NCI-H774 (cell line): Measurements from ENCODE around the gene LIN54.
"Not testable (repeated sequence)": the region's sequence is repeated elsewhere in the genome, so short reads cannot be mapped to it uniquely, and the experiment has no call there.

ENCODE experiments used
- DNase-seq: peaks from one replicate; lab custom pipeline; 2025; lab: John Stamatoyannopoulos, UW

Gene LIN54

DNA sequence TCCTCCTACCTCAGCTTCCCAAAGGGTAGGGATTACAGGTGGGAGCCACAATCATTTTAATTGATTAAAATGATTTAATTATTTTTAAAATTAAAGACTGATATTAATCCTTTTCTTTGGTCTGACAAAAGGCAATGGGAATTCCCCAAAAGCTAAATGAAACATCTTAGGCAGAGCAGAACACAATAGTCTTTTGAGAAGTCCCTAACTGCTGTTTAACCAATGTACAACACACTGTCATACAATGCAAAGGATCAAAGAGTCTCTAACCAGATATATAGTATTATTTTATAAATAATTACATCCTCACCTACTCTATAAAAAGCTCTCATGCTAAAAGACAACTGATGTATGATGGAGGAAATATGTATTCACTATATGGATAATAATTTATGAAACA lies 63.1 kb downstream of the LIN54 start:
- DNase-seq = no peak

DNA sequence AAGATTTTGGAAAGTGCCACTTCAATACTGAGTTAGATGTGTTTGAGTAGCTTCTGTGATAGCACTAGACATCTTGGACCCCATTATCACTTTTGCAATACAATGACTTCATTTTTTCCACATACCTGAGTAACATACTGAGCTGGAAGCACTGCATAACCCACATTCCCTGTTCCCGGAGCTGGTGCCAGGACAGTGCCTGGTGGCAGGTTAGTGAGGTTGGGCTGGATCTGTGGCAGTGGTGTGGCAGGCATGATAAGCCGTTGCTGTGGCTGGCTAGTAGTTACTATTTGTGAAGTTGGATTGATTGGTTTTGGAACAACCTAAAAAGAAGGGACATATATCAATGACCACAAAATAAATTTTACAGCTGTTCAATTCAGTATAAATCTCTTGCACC lies 71.2 kb downstream of the LIN54 start:
- no peak for DNase-seq

DNA sequence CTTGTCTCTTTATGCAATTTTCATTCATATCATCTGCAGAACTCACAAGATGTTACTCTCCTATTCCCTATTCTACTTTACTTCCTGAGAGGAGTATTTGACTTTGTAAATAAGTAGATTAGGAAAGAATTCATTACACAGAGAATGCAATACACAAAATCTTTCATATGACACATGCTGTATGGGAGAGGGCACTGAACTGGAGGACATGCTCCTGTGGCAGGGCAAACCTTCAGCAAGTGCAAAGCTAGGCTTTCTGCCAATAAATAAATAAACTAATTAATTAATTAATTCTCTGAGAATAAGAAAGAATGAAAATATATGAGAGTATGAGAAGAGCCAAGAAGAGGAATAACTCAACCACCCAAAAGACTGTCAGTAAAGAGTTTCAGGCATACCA lies 76.2 kb downstream of the LIN54 start:
- DNase-seq = no peak

DNA sequence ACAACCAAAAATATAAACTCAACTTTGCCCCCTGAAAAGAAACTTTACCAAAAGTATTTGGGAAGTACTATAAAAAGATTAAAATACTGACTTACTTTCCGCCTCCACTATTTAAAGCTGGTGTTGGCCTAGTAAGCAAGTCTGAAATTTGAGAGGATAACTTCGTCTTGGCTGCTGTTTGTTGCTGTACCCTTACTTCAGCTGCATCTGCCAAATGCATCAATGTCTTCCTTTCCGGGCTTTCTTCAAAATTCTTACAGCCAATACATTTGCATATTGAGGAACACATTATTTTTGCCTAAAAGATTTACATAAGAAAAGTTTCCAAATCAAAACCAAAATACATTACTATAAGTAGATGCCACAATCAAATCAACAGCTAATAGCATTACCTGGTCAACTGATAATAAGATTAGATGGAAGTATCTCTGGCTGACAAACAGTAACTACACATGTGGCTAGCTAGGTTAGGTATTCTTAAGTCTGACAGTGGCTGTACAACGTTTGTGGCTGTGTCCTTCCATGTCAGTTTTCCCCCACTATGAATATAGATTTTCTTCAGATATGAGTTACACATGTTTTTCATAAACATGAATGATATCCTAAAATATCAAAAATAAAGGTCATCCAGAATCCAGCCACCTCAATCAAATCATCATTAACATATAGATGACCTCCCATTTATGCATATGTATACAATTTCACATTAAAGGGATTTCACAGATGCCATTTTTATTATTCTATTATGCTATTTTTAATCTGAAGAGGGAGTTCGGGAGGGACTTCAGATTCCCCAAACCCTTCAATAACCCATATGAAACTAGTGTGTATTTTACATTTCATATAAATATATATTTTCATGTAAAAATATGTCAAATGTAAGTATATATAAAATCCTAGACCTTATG lies 79.5 kb downstream of the LIN54 start:
- no peak for DNase-seq

- no peak for DNase-seq
Observed at GRCh38 chr4:82921795-82922194, 88.8 kb downstream of the LIN54 start.

DNA sequence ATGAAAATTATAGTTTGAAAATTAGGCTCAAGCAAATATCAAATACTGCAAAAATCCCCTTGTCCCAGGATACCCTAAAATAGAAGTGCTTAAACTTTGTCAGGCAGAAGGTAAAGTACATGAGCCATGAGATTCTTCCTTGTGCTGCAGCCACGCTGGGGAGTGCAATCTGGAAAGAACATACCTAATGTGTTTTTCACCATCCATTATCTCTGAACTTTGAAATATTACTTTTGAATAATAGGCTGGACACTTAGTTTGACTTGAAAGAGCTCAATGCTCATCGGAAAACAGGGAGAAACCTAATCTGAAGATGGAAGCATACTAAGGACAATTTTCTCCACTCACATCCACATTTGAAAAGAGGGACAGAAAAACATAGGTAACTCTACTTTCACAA lies 91.2 kb downstream of the LIN54 start:
- DNase-seq = no peak

DNA sequence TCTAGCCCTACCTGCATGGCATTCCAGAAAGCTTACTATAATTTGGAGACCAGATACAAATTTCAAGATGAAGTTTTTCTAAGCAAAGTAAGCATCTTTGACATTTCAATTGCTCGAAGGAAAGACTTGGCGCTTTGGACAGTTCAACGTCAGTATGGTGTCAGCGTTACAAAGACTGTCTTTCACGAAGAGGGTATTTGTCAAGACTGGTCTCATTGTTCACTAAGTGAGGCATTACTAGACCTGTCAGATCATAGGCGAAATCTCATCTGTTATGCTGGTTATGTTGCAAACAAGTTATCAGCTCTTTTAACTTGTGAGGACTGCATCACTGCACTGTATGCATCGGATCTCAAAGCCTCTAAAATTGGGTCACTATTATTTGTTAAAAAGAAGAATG lies 92.5 kb downstream of the LIN54 start:
- no peak for DNase-seq

DNA sequence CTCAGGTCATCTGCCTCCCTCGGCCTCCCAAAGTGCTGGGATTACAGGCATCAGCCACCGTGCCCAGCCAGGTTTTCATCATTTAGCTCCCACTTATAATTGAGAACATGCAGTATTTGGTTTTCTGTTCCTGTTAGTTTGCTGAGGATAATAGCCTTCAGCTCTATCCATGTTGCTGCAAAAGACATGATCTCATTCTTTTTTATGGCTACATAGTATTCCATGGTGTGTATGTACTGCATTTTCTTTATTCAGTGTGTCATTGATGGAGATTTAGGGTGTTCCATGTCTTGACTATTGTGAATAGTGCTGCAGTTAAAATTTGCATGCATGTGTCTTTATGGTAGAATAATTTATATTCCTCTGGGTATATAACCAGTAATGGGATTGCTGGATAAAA lies 96.7 kb downstream of the LIN54 start:
- not testable (repeated sequence) for DNase-seq

- DNase-seq = no peak
Observed at GRCh38 chr4:82913305-82913704, 97.3 kb downstream of the LIN54 start.

GRCh38 chr4:82909326-82909725 lies 101.3 kb downstream of the LIN54 start:
- DNase-seq = no peak

GRCh38 chr4:82906469-82906868 lies 104.2 kb downstream of the LIN54 start:
- no peak for DNase-seq

DNA sequence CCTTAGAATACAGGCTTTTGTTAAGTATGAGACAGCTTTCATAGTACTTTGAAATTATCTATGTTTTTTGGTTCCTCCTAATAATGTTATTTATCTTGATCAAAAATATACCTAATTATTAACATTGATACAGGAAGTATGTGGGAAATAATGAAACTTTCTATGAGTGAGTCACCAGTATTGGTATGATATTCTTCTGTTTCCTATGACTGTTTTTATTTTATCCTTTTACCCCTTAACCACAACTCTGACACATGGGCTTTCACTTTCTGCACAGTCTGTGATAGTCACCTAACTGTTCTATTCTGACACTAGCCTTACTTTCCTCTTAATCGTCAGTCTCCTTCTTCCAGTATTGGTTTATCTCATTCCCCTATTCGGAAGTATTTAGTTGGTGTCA lies 105.4 kb downstream of the LIN54 start:
- no peak for DNase-seq

DNA sequence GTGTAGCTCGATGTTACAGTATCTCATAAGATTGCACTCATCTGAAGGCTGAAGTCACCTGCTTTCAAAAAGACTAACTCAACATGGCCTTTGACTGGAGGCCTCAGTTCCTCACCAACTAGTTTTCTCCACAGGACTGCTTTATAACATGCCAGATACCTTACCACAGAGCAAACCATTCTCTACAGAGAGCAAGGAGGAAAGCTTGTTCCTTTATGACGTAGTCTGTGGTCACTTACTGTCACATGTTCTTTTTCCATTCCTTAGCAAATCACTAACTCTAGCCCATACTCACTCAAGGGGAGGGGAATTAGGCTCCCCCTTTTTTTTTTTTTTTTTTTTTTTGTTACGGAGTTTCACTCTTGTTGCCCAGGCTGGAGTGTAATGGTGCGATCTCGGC lies 106.9 kb downstream of the LIN54 start:
- DNase-seq = no peak

DNA sequence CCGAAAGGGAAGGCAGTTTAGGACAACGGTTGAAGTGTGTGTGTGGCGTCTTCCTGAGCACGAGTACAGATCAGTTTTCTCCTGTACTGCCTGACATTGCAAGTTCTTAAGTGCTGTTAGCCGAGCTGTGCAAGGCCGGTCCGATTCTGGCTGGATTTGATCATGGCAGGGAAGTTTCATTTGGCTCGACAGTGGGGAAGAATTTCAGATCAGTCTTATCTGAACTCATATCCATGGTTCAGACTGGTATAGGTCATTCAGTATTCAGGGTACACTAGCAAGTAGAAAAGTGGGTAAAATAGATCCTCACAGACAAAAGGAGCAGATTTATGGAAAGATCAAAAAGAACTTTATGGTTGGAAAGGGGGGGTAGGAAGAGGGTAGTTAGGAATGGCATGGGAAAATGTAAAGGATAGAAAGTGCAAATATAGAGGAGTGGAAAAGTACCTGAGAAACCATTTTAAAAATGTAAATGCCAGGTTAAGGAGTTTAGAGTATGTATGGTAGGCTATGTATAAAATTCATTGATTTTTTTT lies 109.4 kb downstream of the LIN54 start:
- DNase-seq = no peak

GRCh38 chr4:82900411-82901182 lies 110.0 kb downstream of the LIN54 start, which contains the start of gene THAP9:
TSS of gene THAP9 (plus strand) at chr4:82900735. CDS start at chr4:82900803, 68 bp downstream.
- peak; percentile 90 for DNase-seq

DNA sequence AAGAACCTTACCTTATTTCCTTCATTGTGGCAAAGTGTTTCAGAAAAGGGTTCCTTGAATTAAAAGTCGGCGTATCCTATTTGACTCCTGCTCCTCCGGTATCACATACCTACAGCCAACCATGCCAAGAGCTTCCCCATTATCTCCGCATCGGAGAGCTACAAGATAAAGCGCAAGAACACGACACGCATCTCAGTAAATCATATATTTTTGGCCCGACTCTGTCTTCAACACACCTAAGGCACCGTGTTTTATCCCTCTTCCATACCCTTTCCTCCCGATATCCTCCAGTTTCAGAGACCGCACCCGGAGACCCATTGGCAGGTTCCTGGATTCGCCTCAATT lies 110.6 kb downstream of the LIN54 start:
- peak; percentile 12 for DNase-seq

DNA sequence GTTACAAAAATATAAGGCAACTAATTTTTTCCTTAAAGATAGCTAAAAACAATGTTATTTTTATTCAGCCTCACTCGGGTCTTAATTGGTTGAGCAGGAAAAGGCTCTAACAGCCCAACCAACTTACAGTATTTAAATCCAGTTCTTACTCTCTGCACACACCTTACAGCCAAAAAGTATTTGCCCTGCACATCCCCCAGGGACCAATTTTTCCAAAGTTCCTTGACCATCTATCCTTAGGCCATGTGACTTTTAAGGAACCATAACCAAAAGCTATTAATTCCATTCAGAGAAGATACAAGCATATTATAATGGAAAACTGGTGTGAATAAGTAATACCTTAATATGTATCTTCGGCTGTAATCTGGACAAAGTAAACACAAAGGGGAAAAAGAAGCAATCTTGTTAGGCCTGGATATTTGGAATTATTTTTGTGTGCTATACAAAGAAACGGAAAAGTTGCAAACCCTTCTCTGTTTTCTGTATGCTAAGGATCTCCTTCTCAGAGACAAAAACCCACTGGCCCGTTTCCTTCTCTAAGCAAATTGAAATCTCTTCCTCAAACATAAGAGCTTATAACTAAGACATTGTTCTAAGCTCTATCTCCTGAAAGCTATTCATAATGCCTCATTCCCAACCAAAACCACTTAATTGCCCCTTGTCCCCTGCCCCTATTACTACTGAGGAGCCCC lies 111.1 kb downstream of the LIN54 start:
- DNase-seq = no peak

GRCh38 chr4:82898322-82899243 lies 112.0 kb downstream of the LIN54 start:
- DNase-seq = no peak

DNA sequence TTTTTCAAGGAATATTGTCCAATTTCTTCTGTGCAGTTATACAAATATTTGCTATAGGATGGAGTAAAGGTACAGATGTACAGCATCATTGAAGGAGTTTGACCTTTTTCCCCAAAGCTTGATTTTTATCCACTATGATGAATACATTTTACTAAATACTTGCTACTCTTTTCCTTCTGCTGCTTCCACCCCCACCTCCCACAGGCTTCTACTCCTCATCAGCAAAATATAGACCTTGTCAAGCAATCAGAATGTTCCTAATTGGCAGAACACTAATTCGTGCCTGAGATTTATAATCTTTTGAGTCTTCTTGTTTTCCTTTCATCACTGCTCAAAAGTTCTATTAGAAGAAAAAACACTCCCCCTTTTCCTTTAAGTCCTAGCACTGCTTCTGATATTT lies 113.9 kb downstream of the LIN54 start:
- no peak for DNase-seq

DNA sequence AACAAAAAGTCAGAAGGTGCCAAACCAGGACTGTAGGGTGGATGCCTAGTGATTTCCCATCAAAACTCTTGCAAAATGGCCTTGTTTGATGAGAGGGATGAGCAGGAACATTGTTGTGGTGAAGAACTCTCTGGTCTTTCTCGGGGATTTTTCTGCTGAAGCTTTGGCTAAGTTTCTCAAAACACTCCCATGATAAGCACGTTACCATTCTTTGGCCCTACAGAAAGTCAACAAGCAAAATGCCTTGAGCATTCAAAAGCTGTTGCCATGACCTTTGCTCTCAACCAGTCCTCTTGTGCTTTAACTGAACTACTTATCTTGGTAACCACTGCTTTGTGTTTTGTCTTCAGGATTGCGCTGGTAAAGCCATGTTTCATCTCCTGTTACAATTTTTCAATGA lies 116.7 kb downstream of the LIN54 start:
- DNase-seq = no peak

- no peak for DNase-seq
Observed at GRCh38 chr4:82892467-82892802, 118.2 kb downstream of the LIN54 start.
